HL-60 (cell line): ENCODE measurements around the gene CD160.
A peak's percentile ranks its signal among the peaks of the same experiment; 100 is the strongest.

Experiments used
- DNase-seq, 2 experiments: peaks; one replicate each; pipeline ENCODE4 v3.0.0-alpha.2; 2010 to 2020; ENCODE audit warnings: low read depth in 1 of 2, low spot score in 1 of 2
- H3K27ac ChIP-seq: fragments of 250-450 bp; sonication (Bioruptor Pico); replicated peaks from 2 replicates; pipeline ENCODE4 v1.5.1; 2020; ENCODE audit warnings: mild to moderate bottlenecking, moderate library complexity
- H3K27me3 ChIP-seq: fragments of 250-450 bp; sonication (Bioruptor Pico); 2 replicates; pipeline ENCODE4 v1.5.1; 2021; ENCODE audit warnings: mild to moderate bottlenecking, moderate library complexity; ENCODE audit not compliant: insufficient read depth, poor library complexity, severe bottlenecking
- H3K4me3 ChIP-seq: replicated peaks from 2 replicates; pipeline ENCODE4 v1.5.1; 2011; ENCODE audit warnings: mild to moderate bottlenecking, control low read depth, low read length; ENCODE audit not compliant: insufficient read depth
- CTCF ChIP-seq: IDR thresholded peaks from one replicate; pipeline ENCODE4 v1.5.1; 2011; ENCODE audit warnings: low read length, control low read depth, inconsistent platforms; ENCODE audit not compliant: insufficient read depth
- GABPA ChIP-seq: IDR thresholded peaks from 2 replicates; pipeline ENCODE4 v1.6.1; 2012; ENCODE audit warnings: low read depth
- POLR2AphosphoS5 ChIP-seq: IDR thresholded peaks from 2 replicates; pipeline ENCODE4 v1.6.1; 2012; ENCODE audit warnings: low read depth
- SPI1 ChIP-seq: IDR thresholded peaks from 2 replicates; pipeline ENCODE4 v1.6.1; 2012; ENCODE audit warnings: low read depth, mild to moderate bottlenecking, borderline replicate concordance
- TF ChIP-seq, protein P1 (sequence below): IDR thresholded peaks from 2 replicates; pipeline ENCODE4 v1.6.1; 2012; ENCODE audit warnings: low read depth; ENCODE audit not compliant: insufficient replicate concordance

CD160 gene

DNA sequence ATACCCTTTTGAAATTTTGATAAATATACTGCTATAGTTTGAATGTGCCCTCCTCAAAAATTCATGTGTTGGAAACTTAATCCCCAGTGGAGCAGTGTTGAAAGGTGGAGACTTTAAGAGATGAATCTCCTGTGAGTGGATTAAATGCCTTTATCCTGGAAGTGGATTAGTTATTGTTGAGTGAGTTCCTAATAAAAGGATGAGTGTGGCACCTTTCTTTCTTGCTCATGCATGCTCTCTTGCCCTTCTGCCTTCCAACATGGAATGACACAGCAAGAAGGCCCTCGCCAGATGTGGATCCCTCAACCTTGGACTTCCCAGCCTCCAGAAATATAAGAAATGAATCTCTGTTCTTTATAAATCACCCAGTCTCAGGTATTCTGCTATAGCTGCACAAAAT lies 51.8 kb downstream of the CD160 start:
- no peak overlapping the region for H3K27ac ChIP-seq
- DNase-seq: no peak
- H3K4me3 ChIP-seq: no peak overlapping the region
- no peaks in the 10 kb centered on the region for H3K27me3 ChIP-seq
- TF ChIP-seq SPI1 (no peak), POLR2AphosphoS5 (no peak), CTCF (no peak), GABPA (no peak)
- TF ChIP-seq, protein P1, sequence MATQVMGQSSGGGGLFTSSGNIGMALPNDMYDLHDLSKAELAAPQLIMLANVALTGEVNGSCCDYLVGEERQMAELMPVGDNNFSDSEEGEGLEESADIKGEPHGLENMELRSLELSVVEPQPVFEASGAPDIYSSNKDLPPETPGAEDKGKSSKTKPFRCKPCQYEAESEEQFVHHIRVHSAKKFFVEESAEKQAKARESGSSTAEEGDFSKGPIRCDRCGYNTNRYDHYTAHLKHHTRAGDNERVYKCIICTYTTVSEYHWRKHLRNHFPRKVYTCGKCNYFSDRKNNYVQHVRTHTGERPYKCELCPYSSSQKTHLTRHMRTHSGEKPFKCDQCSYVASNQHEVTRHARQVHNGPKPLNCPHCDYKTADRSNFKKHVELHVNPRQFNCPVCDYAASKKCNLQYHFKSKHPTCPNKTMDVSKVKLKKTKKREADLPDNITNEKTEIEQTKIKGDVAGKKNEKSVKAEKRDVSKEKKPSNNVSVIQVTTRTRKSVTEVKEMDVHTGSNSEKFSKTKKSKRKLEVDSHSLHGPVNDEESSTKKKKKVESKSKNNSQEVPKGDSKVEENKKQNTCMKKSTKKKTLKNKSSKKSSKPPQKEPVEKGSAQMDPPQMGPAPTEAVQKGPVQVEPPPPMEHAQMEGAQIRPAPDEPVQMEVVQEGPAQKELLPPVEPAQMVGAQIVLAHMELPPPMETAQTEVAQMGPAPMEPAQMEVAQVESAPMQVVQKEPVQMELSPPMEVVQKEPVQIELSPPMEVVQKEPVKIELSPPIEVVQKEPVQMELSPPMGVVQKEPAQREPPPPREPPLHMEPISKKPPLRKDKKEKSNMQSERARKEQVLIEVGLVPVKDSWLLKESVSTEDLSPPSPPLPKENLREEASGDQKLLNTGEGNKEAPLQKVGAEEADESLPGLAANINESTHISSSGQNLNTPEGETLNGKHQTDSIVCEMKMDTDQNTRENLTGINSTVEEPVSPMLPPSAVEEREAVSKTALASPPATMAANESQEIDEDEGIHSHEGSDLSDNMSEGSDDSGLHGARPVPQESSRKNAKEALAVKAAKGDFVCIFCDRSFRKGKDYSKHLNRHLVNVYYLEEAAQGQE: no peak

DNA sequence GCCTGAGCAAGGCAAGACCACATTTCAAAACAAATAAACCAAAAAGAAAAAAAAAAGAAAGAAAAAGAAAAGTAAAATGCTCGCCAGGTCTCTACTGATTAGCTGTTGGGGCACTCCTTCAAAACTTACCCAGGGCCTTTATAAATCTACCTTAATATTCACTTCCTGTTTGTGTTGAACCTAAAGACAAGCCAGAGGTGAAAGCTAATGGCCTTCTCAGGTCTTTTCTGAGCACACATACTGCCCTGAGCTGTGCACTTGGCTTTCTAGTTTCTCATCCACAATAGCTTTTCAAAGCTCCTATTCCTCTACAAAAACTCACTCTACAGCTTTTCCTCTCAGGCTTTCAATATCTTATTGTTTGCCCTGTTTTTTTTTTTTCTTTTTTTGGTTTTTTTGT lies 54.1 kb downstream of the CD160 start:
- H3K27me3 ChIP-seq: no peaks in the 10 kb centered on the region
- H3K27ac ChIP-seq: no peak overlapping the region
- H3K4me3 ChIP-seq: no peak overlapping the region
- peak; percentile 15; the same call in 1 of the 2 replicates for TF ChIP-seq SPI1
- TF ChIP-seq GABPA: no peak
- TF ChIP-seq, protein P1: no peak
- DNase-seq: no peak

- H3K27ac ChIP-seq: no peak overlapping the region
These were observed 58.3 kb downstream of the CD160 start for GRCh38 chr1:145777357-145778145.

More at GRCh38 chr1:145777357-145778145, 58.3 kb downstream of the CD160 start:
- TF ChIP-seq CTCF (no peak), GABPA (no peak), POLR2AphosphoS5 (no peak)
- TF ChIP-seq, protein P1: no peak
- Histone ChIP-seq H3K4me3 (no peak overlapping the region), H3K27me3 (no peaks in the 10 kb centered on the region)
- no peak for DNase-seq
